HCT116 (cell line): ENCODE measurements around the gene TINCR. TPM values are rescaled to one million over a fixed set of nuclear protein-coding genes. Genes with fewer than 3 reads are reported as not detected.

Experiments used
- ATAC-seq: fragments of 200-7000 bp; cut with Tn5 transposase; 2 replicates; pipeline ENCODE4 v1.9.1; 2020; ENCODE audit warnings: mild to moderate bottlenecking, moderate library complexity
- BruUV-seq: library from RNA; stranded (reverse); fragments of 400-500 nt; replicated peaks from 2 replicates; lab custom pipeline; 2021; lab: Mats Ljungman, UMichigan
- CTCF ChIA-PET: fragments of 300-600 bp; sonication (Branson Sonifier 250); formaldehyde crosslinking; loops from one replicate; lab custom pipeline; 2021; ENCODE audit warnings: antibody characterized with exemption; lab: Charles Lee
- POLR2A ChIA-PET: fragments of 300-600, 350-600 bp; sonication (Branson Sonifier 250); formaldehyde crosslinking; loops from one replicate; lab custom pipeline; 2021; ENCODE audit warnings: antibody characterized with exemption; lab: Charles Lee
- RAD21 ChIA-PET, 2 experiments: fragments of 300-600 bp; sonication (Branson Sonifier 250); formaldehyde crosslinking; loops; one replicate each; lab custom pipeline; 2023; ENCODE audit warnings: low total read pairs in 2 of 2; ENCODE audit not compliant: uncharacterized antibody in 2 of 2, unreplicated experiment in 2 of 2, low non-redundant PET in 1 of 2; lab: Charles Lee
- DNase-seq: peaks from one replicate; pipeline ENCODE4 v3.0.0-alpha.2; 2010; ENCODE audit warnings: low read depth, low spot score
- H2AFZ ChIP-seq: fragments of 200-600 bp; shearing (Covaris generic), sonication (generic); 2 replicates; pipeline ENCODE4 v1.6.1; 2017; ENCODE audit warnings: low read depth, mixed run types, mixed read lengths, antibody characterized with exemption, low read length; ENCODE audit not compliant: poor library complexity, severe bottlenecking
- H3K27ac ChIP-seq: 2 replicates; pipeline ENCODE4 v1.5.1; 2012; ENCODE audit warnings: low read depth, low read length
- H3K27me3 ChIP-seq: fragments of 200-600 bp; sonication (generic); 2 replicates; pipeline ENCODE4 v1.6.1; 2016; ENCODE audit warnings: mixed run types, low read length, mixed read lengths; ENCODE audit not compliant: insufficient read depth
- H3K36me3 ChIP-seq, 2 experiments: fragments of 200-500 bp in 1 of 2; fragments of 200-600 bp in 1 of 2; sonication (Bioruptor generic) in 1 of 2; sonication (generic) in 1 of 2; 2 replicates each; pipeline versions ENCODE4 v1.5.1 to v1.6.1; 2014 to 2016; ENCODE audit warnings: low read length in 2 of 2, inconsistent platforms in 1 of 2, mixed read lengths in 1 of 2, mixed run types in 1 of 2; ENCODE audit not compliant: insufficient read depth in 2 of 2, control insufficient read depth in 1 of 2
- H3K4me1 ChIP-seq, 2 experiments: fragments of 200-600 bp in 1 of 2; sonication (generic) in 1 of 2; 2 replicates each; pipeline versions ENCODE4 v1.5.1 to v1.6.1; 2012 to 2017; ENCODE audit warnings: low read length in 2 of 2, inconsistent platforms in 1 of 2, mild to moderate bottlenecking in 1 of 2, mixed read lengths in 1 of 2, mixed run types in 1 of 2, moderate library complexity in 1 of 2; ENCODE audit not compliant: insufficient read depth in 2 of 2, control insufficient read depth in 1 of 2
- H3K4me2 ChIP-seq: fragments of 200-600 bp; sonication (generic); 2 replicates; pipeline ENCODE4 v1.6.1; 2017; ENCODE audit warnings: mixed run types, low read length, mixed read lengths
- H3K4me3 ChIP-seq, 2 experiments: fragments of 200-600 bp in 1 of 2; sonication (generic) in 1 of 2; replicated peaks in 1 of 2; 2 replicates each; pipeline ENCODE4 v1.5.1; 2011 to 2016; ENCODE audit warnings: low read length in 2 of 2, control low read depth in 1 of 2, low read depth in 1 of 2, mild to moderate bottlenecking in 1 of 2, mixed read lengths in 1 of 2, mixed run types in 1 of 2
- H3K79me2 ChIP-seq: fragments of 200-600 bp; sonication (generic); 2 replicates; pipeline ENCODE4 v1.6.1; 2017; ENCODE audit warnings: mild to moderate bottlenecking, mixed run types, low read length, moderate library complexity, mixed read lengths; ENCODE audit not compliant: insufficient read depth
- H3K9ac ChIP-seq: fragments of 200-600 bp; sonication (generic); 2 replicates; pipeline ENCODE4 v1.6.1; 2016; ENCODE audit warnings: low read length, mixed read lengths
- H3K9me2 ChIP-seq: fragments of 200-600 bp; sonication (generic), shearing (Covaris generic); 2 replicates; pipeline ENCODE4 v1.6.1; 2017; ENCODE audit warnings: mixed run types, mild to moderate bottlenecking, moderate library complexity; ENCODE audit not compliant: insufficient read depth
- H3K9me3 ChIP-seq, 2 experiments: fragments of 200-500 bp in 1 of 2; fragments of 200-600 bp in 1 of 2; sonication (Bioruptor generic) in 1 of 2; sonication (generic) in 1 of 2; 2 replicates each; pipeline ENCODE4 v1.6.1; 2014 to 2017; ENCODE audit warnings: low read length in 2 of 2, mixed read lengths in 2 of 2, inconsistent platforms in 1 of 2, low read depth in 1 of 2, mild to moderate bottlenecking in 1 of 2, mixed run types in 1 of 2, moderate library complexity in 1 of 2; ENCODE audit not compliant: control insufficient read depth in 1 of 2, insufficient read depth in 1 of 2
- H4K20me1 ChIP-seq: fragments of 200-600 bp; sonication (generic), shearing (Covaris generic); 2 replicates; pipeline ENCODE4 v1.6.1; 2017; ENCODE audit warnings: mixed run types, mild to moderate bottlenecking, moderate library complexity; ENCODE audit not compliant: insufficient read depth
- ATF3 ChIP-seq: IDR thresholded peaks from 2 replicates; pipeline ENCODE4 v1.6.1; 2012
- CEBPB ChIP-seq: IDR thresholded peaks from 2 replicates; pipeline ENCODE4 v1.6.1; 2012; ENCODE audit warnings: low read depth
- CTCF ChIP-seq, 3 experiments: fragments of 200-600 bp in 1 of 3; sonication (generic) in 1 of 3; IDR thresholded peaks in 2 of 3; conservative IDR thresholded peaks in 1 of 3; 2 replicates each; pipeline ENCODE4 v1.5.1; 2012 to 2017; ENCODE audit warnings: low read depth in 2 of 3, low read length in 2 of 3, antibody characterized with exemption in 1 of 3, borderline replicate concordance in 1 of 3, control low read depth in 1 of 3, mild to moderate bottlenecking in 1 of 3, mixed read lengths in 1 of 3, mixed run types in 1 of 3, moderate library complexity in 1 of 3; ENCODE audit not compliant: insufficient read depth in 1 of 3
- ELF1 ChIP-seq: IDR thresholded peaks from 2 replicates; pipeline ENCODE4 v1.6.1; 2012; ENCODE audit warnings: low read depth, borderline replicate concordance
- EZH2 ChIP-seq: fragments of 200-600 bp; sonication (generic); IDR thresholded peaks from 2 replicates; pipeline ENCODE4 v1.6.1; 2017; ENCODE audit warnings: antibody characterized with exemption, mixed run types
- EZH2phosphoT487 ChIP-seq: fragments of 200-600 bp; IDR thresholded peaks from 2 replicates; pipeline ENCODE4 v1.6.1; 2018; ENCODE audit warnings: antibody characterized with exemption, borderline replicate concordance
- FOSL1 ChIP-seq: IDR thresholded peaks from 2 replicates; pipeline ENCODE4 v1.6.1; 2012; ENCODE audit warnings: low read depth
- intact Hi-C: fragments of 100-400 bp; cut with micrococcal nuclease; formaldehyde crosslinking; loops from 2 replicates; pipeline ENCODE4 v1.10.0; 2022
- total RNA-seq: library from RNA; stranded (reverse); gene quantifications from one replicate; pipeline ENCODE4 v1.2.1, GENCODE V29; 2021; ENCODE audit not compliant: unreplicated experiment

TINCR gene
- total RNA-seq, 1 experiment from 2014 or later = 6.1 TPM

- no peak for TF ChIP-seq ATF3
- TF ChIP-seq ELF1 = no peak
- no peak for TF ChIP-seq FOSL1
- no peak for TF ChIP-seq EZH2phosphoT487
- TF ChIP-seq EZH2 = no peak
- intact Hi-C loops = no loop called here
- no peak overlapping the region for H2AFZ ChIP-seq
- BruUV-seq = no TSS peak
- POLR2A ChIA-PET = no interaction called here
- CTCF ChIA-PET = no interaction called here
- H3K9me3 ChIP-seq = no peaks in the 10 kb centered on the region
- ATAC-seq (peak; percentile 43; the same call in 1 of the 2 replicates), DNase-seq (no peak)
- H3K36me3 ChIP-seq = no peaks in the 10 kb centered on the region
- H3K27ac ChIP-seq = no peak overlapping the region
- no peaks in the 10 kb centered on the region for H3K9me2 ChIP-seq
- no peaks in the 10 kb centered on the region for H3K79me2 ChIP-seq
- RAD21 ChIA-PET = no interaction called here
- H3K27me3 ChIP-seq = no peaks in the 10 kb centered on the region
- H3K9ac ChIP-seq = no peak overlapping the region
- peaks cover 15 to 22% of the 10 kb centered on the region in 2 experiments for H3K4me1 ChIP-seq
- H3K4me3 ChIP-seq = 0 out of 4 replicates have a peak overlapping the region, but pooled peaks of 1 of the 2 experiments have one; percentile 1
- H4K20me1 ChIP-seq = no peaks in the 10 kb centered on the region
- peak overlapping the region; percentile 52 for H3K4me2 ChIP-seq
Measured at GRCh38 chr19:5572556-5573286, 5.0 kb upstream of the TINCR start.

GRCh38 chr19:5571777-5572176 is 4.0 kb upstream of the TINCR start:
- ChIA-PET RAD21 (no interaction called here), POLR2A (no interaction called here), CTCF (no interaction called here)
- Histone ChIP-seq H3K9me2 (no peaks in the 10 kb centered on the region), H3K79me2 (no peaks in the 10 kb centered on the region), H4K20me1 (no peaks in the 10 kb centered on the region), H3K27me3 (peaks cover 5% of the 10 kb centered on the region; the same call in 1 of the 2 replicates), H3K27ac (no peak overlapping the region), H3K4me3 (no peak overlapping the region), H3K4me2 (peak overlapping the region; percentile 52; the same call in 1 of the 2 replicates), H3K9me3 (no peaks in the 10 kb centered on the region), H3K4me1 (peaks cover 17 to 24% of the 10 kb centered on the region in 2 experiments), H2AFZ (no peak overlapping the region), H3K36me3 (no peaks in the 10 kb centered on the region), H3K9ac (no peak overlapping the region)
- DNase-seq = no peak
- no peak for TF ChIP-seq CEBPB
- TF ChIP-seq CTCF (IDR thresholded peaks at IDR 0.05 in 2 of 3, conservative IDR thresholded peaks at IDR 0.05 in 1 of 3; ENCODE audit: borderline replicate concordance in 1 of 3, insufficient read depth in 1 of 3, low read depth in 2 of 3, low read length in 2 of 3) = no peak
- BruUV-seq = no TSS peak
- intact Hi-C loops = no loop called here
- no peak for ATAC-seq
